Nephron progenitor cell (in vitro differentiated cells): ENCODE data around the gene INPP5A.

Experiments used
- DNase-seq: peaks from one replicate; pipeline ENCODE4 v3.0.0; 2021
- H3K27ac Mint-ChIP-seq: 2 replicates; pipeline ENCODE4 v1.8.0; 2021; ENCODE audit warnings: mild to moderate bottlenecking, moderate library complexity, mixed read lengths
- H3K27me3 Mint-ChIP-seq: 2 replicates; pipeline ENCODE4 v1.8.0; 2021; ENCODE audit warnings: mild to moderate bottlenecking, low read depth, mixed read lengths; ENCODE audit not compliant: poor library complexity
- H3K36me3 Mint-ChIP-seq: 2 replicates; pipeline ENCODE4 v1.8.0; 2021; ENCODE audit warnings: low read depth, mixed read lengths
- H3K4me1 Mint-ChIP-seq: 2 replicates; pipeline ENCODE4 v1.8.0; 2021; ENCODE audit warnings: mixed read lengths
- H3K4me3 Mint-ChIP-seq: 2 replicates; pipeline ENCODE4 v1.8.0; 2021; ENCODE audit warnings: mild to moderate bottlenecking, moderate library complexity, mixed read lengths
- H3K9me3 Mint-ChIP-seq: 2 replicates; pipeline ENCODE4 v1.8.0; 2021; ENCODE audit warnings: mild to moderate bottlenecking, moderate library complexity, mixed read lengths
- TF ChIP-seq, protein P1 (sequence below): fragments of 200-600 bp; sonication (generic); IDR thresholded peaks from 2 replicates; pipeline ENCODE4 v1.5.0; 2021; ENCODE audit warnings: antibody characterized with exemption

Gene INPP5A

GRCh38 chr10:132641401-132641800 is 103.8 kb downstream of the INPP5A start:
- no peak for DNase-seq
- Mint-ChIP-seq H3K27ac (no peak overlapping the region), H3K27me3 (peaks cover 10% of the 10 kb centered on the region), H3K36me3 (peaks cover 14% of the 10 kb centered on the region), H3K9me3 (peaks cover 23% of the 10 kb centered on the region), H3K4me3 (no peak overlapping the region), H3K4me1 (peaks cover 30% of the 10 kb centered on the region)
- TF ChIP-seq, protein P1, sequence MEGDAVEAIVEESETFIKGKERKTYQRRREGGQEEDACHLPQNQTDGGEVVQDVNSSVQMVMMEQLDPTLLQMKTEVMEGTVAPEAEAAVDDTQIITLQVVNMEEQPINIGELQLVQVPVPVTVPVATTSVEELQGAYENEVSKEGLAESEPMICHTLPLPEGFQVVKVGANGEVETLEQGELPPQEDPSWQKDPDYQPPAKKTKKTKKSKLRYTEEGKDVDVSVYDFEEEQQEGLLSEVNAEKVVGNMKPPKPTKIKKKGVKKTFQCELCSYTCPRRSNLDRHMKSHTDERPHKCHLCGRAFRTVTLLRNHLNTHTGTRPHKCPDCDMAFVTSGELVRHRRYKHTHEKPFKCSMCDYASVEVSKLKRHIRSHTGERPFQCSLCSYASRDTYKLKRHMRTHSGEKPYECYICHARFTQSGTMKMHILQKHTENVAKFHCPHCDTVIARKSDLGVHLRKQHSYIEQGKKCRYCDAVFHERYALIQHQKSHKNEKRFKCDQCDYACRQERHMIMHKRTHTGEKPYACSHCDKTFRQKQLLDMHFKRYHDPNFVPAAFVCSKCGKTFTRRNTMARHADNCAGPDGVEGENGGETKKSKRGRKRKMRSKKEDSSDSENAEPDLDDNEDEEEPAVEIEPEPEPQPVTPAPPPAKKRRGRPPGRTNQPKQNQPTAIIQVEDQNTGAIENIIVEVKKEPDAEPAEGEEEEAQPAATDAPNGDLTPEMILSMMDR: no peak

- DNase-seq: no peak
- H3K27ac Mint-ChIP-seq: no peak overlapping the region
- peaks cover 14% of the 10 kb centered on the region for H3K36me3 Mint-ChIP-seq
- H3K4me3 Mint-ChIP-seq: no peak overlapping the region
- TF ChIP-seq, protein P1: no peak
- H3K27me3 Mint-ChIP-seq: peaks cover 10% of the 10 kb centered on the region
- peaks cover 23% of the 10 kb centered on the region for H3K9me3 Mint-ChIP-seq
- peaks cover 30% of the 10 kb centered on the region for H3K4me1 Mint-ChIP-seq
Measured at GRCh38 chr10:132641966-132642731, 104.6 kb downstream of the INPP5A start.

GRCh38 chr10:132642732-132643008 is 105.1 kb downstream of the INPP5A start:
- peaks cover 12% of the 10 kb centered on the region for H3K27me3 Mint-ChIP-seq
- no peak overlapping the region for H3K4me3 Mint-ChIP-seq
- H3K4me1 Mint-ChIP-seq: peaks cover 29% of the 10 kb centered on the region
- DNase-seq: no peak
- peaks cover 14% of the 10 kb centered on the region for H3K36me3 Mint-ChIP-seq
- peaks cover 23% of the 10 kb centered on the region for H3K9me3 Mint-ChIP-seq
- TF ChIP-seq, protein P1: no peak
- peak overlapping the region; percentile 27 for H3K27ac Mint-ChIP-seq

- H3K36me3 Mint-ChIP-seq: peaks cover 14% of the 10 kb centered on the region
- TF ChIP-seq, protein P1: no peak
- H3K9me3 Mint-ChIP-seq: peaks cover 22% of the 10 kb centered on the region
- no peak for DNase-seq
- no peak overlapping the region for H3K4me3 Mint-ChIP-seq
- H3K27me3 Mint-ChIP-seq: peaks cover 6% of the 10 kb centered on the region
- H3K27ac Mint-ChIP-seq: no peak overlapping the region
- peaks cover 30% of the 10 kb centered on the region for H3K4me1 Mint-ChIP-seq
Measured at GRCh38 chr10:132643709-132644526, 106.3 kb downstream of the INPP5A start.

- Mint-ChIP-seq H3K9me3 (peaks cover 14% of the 10 kb centered on the region), H3K4me1 (peaks cover 38% of the 10 kb centered on the region), H3K36me3 (peaks cover 11% of the 10 kb centered on the region), H3K27ac (no peak overlapping the region), H3K4me3 (no peak overlapping the region), H3K27me3 (peaks cover 6% of the 10 kb centered on the region)
- TF ChIP-seq, protein P1: no peak
- DNase-seq: no peak
Measured at GRCh38 chr10:132644527-132645246, 107.1 kb downstream of the INPP5A start.
